HCT116 (cell line): Measurements from ENCODE around the gene TLN1. TPM values are rescaled to one million over a fixed set of nuclear protein-coding genes. Genes with fewer than 3 reads are reported as not detected.
A peak's percentile ranks its signal among the peaks of the same experiment; 100 is the strongest.

Source experiments
- ATAC-seq: fragments of 200-7000 bp; cut with Tn5 transposase; 2 replicates; pipeline ENCODE4 v1.9.1; 2020; ENCODE audit warnings: mild to moderate bottlenecking, moderate library complexity
- BruUV-seq: library from RNA; stranded (reverse); fragments of 400-500 nt; replicated peaks from 2 replicates; lab custom pipeline; 2021; lab: Mats Ljungman, UMichigan
- CTCF ChIA-PET: fragments of 300-600 bp; sonication (Branson Sonifier 250); formaldehyde crosslinking; loops from one replicate; lab custom pipeline; 2021; ENCODE audit warnings: antibody characterized with exemption; lab: Charles Lee
- POLR2A ChIA-PET: fragments of 300-600, 350-600 bp; sonication (Branson Sonifier 250); formaldehyde crosslinking; loops from one replicate; lab custom pipeline; 2021; ENCODE audit warnings: antibody characterized with exemption; lab: Charles Lee
- RAD21 ChIA-PET, 2 experiments: fragments of 300-600 bp; sonication (Branson Sonifier 250); formaldehyde crosslinking; loops; one replicate each; lab custom pipeline; 2023; ENCODE audit warnings: low total read pairs in 2 of 2; ENCODE audit not compliant: uncharacterized antibody in 2 of 2, unreplicated experiment in 2 of 2, low non-redundant PET in 1 of 2; lab: Charles Lee
- DNase-seq: peaks from one replicate; pipeline ENCODE4 v3.0.0-alpha.2; 2010; ENCODE audit warnings: low read depth, low spot score
- H2AFZ ChIP-seq: fragments of 200-600 bp; shearing (Covaris generic), sonication (generic); 2 replicates; pipeline ENCODE4 v1.6.1; 2017; ENCODE audit warnings: low read depth, mixed run types, mixed read lengths, antibody characterized with exemption, low read length; ENCODE audit not compliant: poor library complexity, severe bottlenecking
- H3K27ac ChIP-seq: 2 replicates; pipeline ENCODE4 v1.5.1; 2012; ENCODE audit warnings: low read depth, low read length
- H3K27me3 ChIP-seq: fragments of 200-600 bp; sonication (generic); 2 replicates; pipeline ENCODE4 v1.6.1; 2016; ENCODE audit warnings: mixed run types, low read length, mixed read lengths; ENCODE audit not compliant: insufficient read depth
- H3K36me3 ChIP-seq, 2 experiments: fragments of 200-500 bp in 1 of 2; fragments of 200-600 bp in 1 of 2; sonication (Bioruptor generic) in 1 of 2; sonication (generic) in 1 of 2; 2 replicates each; pipeline versions ENCODE4 v1.5.1 to v1.6.1; 2014 to 2016; ENCODE audit warnings: low read length in 2 of 2, inconsistent platforms in 1 of 2, mixed read lengths in 1 of 2, mixed run types in 1 of 2; ENCODE audit not compliant: insufficient read depth in 2 of 2, control insufficient read depth in 1 of 2
- H3K4me1 ChIP-seq, 2 experiments: fragments of 200-600 bp in 1 of 2; sonication (generic) in 1 of 2; 2 replicates each; pipeline versions ENCODE4 v1.5.1 to v1.6.1; 2012 to 2017; ENCODE audit warnings: low read length in 2 of 2, inconsistent platforms in 1 of 2, mild to moderate bottlenecking in 1 of 2, mixed read lengths in 1 of 2, mixed run types in 1 of 2, moderate library complexity in 1 of 2; ENCODE audit not compliant: insufficient read depth in 2 of 2, control insufficient read depth in 1 of 2
- H3K4me2 ChIP-seq: fragments of 200-600 bp; sonication (generic); 2 replicates; pipeline ENCODE4 v1.6.1; 2017; ENCODE audit warnings: mixed run types, low read length, mixed read lengths
- H3K4me3 ChIP-seq, 2 experiments: fragments of 200-600 bp in 1 of 2; sonication (generic) in 1 of 2; replicated peaks in 1 of 2; 2 replicates each; pipeline ENCODE4 v1.5.1; 2011 to 2016; ENCODE audit warnings: low read length in 2 of 2, control low read depth in 1 of 2, low read depth in 1 of 2, mild to moderate bottlenecking in 1 of 2, mixed read lengths in 1 of 2, mixed run types in 1 of 2
- H3K79me2 ChIP-seq: fragments of 200-600 bp; sonication (generic); 2 replicates; pipeline ENCODE4 v1.6.1; 2017; ENCODE audit warnings: mild to moderate bottlenecking, mixed run types, low read length, moderate library complexity, mixed read lengths; ENCODE audit not compliant: insufficient read depth
- H3K9ac ChIP-seq: fragments of 200-600 bp; sonication (generic); 2 replicates; pipeline ENCODE4 v1.6.1; 2016; ENCODE audit warnings: low read length, mixed read lengths
- H3K9me2 ChIP-seq: fragments of 200-600 bp; sonication (generic), shearing (Covaris generic); 2 replicates; pipeline ENCODE4 v1.6.1; 2017; ENCODE audit warnings: mixed run types, mild to moderate bottlenecking, moderate library complexity; ENCODE audit not compliant: insufficient read depth
- H3K9me3 ChIP-seq, 2 experiments: fragments of 200-500 bp in 1 of 2; fragments of 200-600 bp in 1 of 2; sonication (Bioruptor generic) in 1 of 2; sonication (generic) in 1 of 2; 2 replicates each; pipeline ENCODE4 v1.6.1; 2014 to 2017; ENCODE audit warnings: low read length in 2 of 2, mixed read lengths in 2 of 2, inconsistent platforms in 1 of 2, low read depth in 1 of 2, mild to moderate bottlenecking in 1 of 2, mixed run types in 1 of 2, moderate library complexity in 1 of 2; ENCODE audit not compliant: control insufficient read depth in 1 of 2, insufficient read depth in 1 of 2
- H4K20me1 ChIP-seq: fragments of 200-600 bp; sonication (generic), shearing (Covaris generic); 2 replicates; pipeline ENCODE4 v1.6.1; 2017; ENCODE audit warnings: mixed run types, mild to moderate bottlenecking, moderate library complexity; ENCODE audit not compliant: insufficient read depth
- CBX3 ChIP-seq: IDR thresholded peaks from 2 replicates; pipeline ENCODE4 v1.6.1; 2012; ENCODE audit warnings: low read depth
- EGR1 ChIP-seq: IDR thresholded peaks from 2 replicates; pipeline ENCODE4 v1.6.1; 2012; ENCODE audit warnings: low read depth
- ELF1 ChIP-seq: IDR thresholded peaks from 2 replicates; pipeline ENCODE4 v1.6.1; 2012; ENCODE audit warnings: low read depth, borderline replicate concordance
- FOSL1 ChIP-seq: IDR thresholded peaks from 2 replicates; pipeline ENCODE4 v1.6.1; 2012; ENCODE audit warnings: low read depth
- POLR2AphosphoS5 ChIP-seq: IDR thresholded peaks from 2 replicates; pipeline ENCODE4 v1.6.1; 2011; ENCODE audit warnings: mild to moderate bottlenecking, low read depth, low read length, moderate library complexity
- SP1 ChIP-seq: IDR thresholded peaks from 2 replicates; pipeline ENCODE4 v1.6.1; 2012; ENCODE audit warnings: low read depth
- ZNF274 ChIP-seq: fragments of 200-500 bp; sonication (Bioruptor generic); IDR thresholded peaks from 2 replicates; pipeline ENCODE4 v1.6.1; 2014; ENCODE audit warnings: mild to moderate bottlenecking, low read depth, low read length, inconsistent platforms
- intact Hi-C: fragments of 100-400 bp; cut with micrococcal nuclease; formaldehyde crosslinking; loops from 2 replicates; pipeline ENCODE4 v1.10.0; 2022
- total RNA-seq: library from RNA; stranded (reverse); gene quantifications from one replicate; pipeline ENCODE4 v1.2.1, GENCODE V29; 2021; ENCODE audit not compliant: unreplicated experiment

TLN1 gene
- total RNA-seq, 1 experiment from 2014 or later = 144 TPM

DNA sequence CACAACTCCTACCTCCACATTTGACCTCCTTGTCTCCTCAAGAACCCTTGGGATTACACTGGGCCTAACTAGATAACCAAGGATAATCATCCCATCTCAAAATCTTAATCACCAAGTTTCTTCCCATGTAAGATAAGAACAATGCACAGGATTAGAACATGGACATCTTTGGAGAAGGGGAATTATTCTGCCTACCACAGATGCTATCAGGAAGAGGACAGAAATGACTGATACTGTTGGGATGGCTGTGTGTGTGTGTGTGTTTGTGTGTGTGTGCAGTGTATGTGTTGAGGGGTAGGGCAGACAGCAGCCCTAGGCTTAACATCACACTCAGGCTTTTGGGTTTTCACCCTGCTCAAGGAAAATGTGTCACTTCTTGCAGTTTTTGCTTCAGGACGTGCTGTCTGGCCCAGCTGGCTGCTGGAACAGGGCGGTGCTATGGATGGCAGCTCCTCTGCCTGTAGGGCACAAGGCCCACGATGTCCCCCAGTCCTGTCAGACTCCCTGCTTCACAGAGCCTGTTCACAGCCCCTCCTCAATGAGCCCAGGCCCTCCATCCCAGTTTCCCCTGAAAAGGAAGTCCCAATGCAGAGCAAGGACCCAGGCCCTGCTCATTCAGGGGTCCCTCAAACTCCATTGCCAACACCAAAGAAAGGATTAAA, 50.5 kb downstream of the TLN1 start (continued):
- no peak for TF ChIP-seq ZNF274
- no peak for TF ChIP-seq EGR1
- TF ChIP-seq, all 23 proteins: peak for 0

DNA sequence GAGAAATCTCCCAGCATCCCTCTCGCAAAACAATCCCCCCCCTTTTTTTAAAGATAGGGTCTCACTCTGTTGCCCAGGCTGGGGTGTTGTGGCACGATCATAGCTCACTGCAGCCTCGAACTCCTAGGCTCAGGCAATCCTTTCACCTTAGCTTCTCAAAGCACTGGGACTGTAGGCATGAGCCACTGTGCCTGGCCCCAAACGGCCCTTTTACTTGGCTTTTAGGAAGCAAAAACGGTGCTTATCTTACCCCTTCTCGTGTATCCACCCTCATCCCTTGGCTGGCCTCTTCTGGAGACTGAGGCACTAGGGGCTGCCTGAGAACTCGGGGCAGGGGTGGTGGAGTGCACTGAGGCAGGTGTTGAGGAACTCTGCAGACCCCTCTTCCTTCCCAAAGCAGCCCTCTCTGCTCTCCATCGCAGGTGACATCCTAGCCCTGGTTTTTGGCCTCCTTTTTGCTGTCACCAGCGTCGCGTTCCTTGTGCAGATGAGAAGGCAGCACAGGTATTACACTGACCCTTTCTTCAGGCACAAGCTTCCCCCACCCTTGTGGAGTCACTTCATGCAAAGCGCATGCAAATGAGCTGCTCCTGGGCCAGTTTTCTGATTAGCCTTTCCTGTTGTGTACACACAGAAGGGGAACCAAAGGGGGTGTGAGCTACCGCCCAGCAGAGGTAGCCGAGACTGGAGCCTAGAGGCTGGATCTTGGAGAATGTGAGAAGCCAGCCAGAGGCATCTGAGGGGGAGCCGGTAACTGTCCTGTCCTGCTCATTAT, 51.5 kb downstream of the TLN1 start:
- no peaks in the 10 kb centered on the region for H3K9me2 ChIP-seq
- H4K20me1 ChIP-seq = no peaks in the 10 kb centered on the region
- H3K27me3 ChIP-seq = no peaks in the 10 kb centered on the region
- H3K36me3 ChIP-seq = peaks cover 28 to 37% of the 10 kb centered on the region in 2 experiments; a peak in 3 of 4 replicates
- CTCF ChIA-PET = interaction anchor here (1.4 kb wide), 1 partner anchor 16 kb away, joined by 4 read pairs; no protein-coding TSS in a partner anchor
- intact Hi-C loops = no loop called here
- RAD21 ChIA-PET = no interaction called here
- no peak for DNase-seq
- TF ChIP-seq ELF1 = no peak
- no peak for TF ChIP-seq SP1
- no peak for TF ChIP-seq FOSL1
- TF ChIP-seq CBX3 = no peak
- TF ChIP-seq POLR2AphosphoS5 = no peak
- TF ChIP-seq EGR1 = no peak
- BruUV-seq = no TSS peak
- peaks cover 4% of the 10 kb centered on the region; the same call in 1 of the 2 replicates for H3K79me2 ChIP-seq
- no peaks in the 10 kb centered on the region for H3K4me1 ChIP-seq
- H3K4me2 ChIP-seq = no peak overlapping the region
- POLR2A ChIA-PET = interaction anchor here (2.3 kb wide), 1 partner anchor 9 kb away, joined by 15 read pairs; the partner anchor contains the start of gene TPM2
- no peak overlapping the region for H3K4me3 ChIP-seq
- H3K27ac ChIP-seq = no peak overlapping the region
- no peaks in the 10 kb centered on the region for H3K9me3 ChIP-seq
- H2AFZ ChIP-seq = no peak overlapping the region
- H3K9ac ChIP-seq = no peak overlapping the region
- peak; percentile 28 for ATAC-seq
